Measurements from ENCODE around the gene USP14.
"Not testable (repeated sequence)": the region's sequence is repeated elsewhere in the genome, so short reads cannot be mapped to it uniquely, and the experiment has no call there.

USP14 gene

DNA sequence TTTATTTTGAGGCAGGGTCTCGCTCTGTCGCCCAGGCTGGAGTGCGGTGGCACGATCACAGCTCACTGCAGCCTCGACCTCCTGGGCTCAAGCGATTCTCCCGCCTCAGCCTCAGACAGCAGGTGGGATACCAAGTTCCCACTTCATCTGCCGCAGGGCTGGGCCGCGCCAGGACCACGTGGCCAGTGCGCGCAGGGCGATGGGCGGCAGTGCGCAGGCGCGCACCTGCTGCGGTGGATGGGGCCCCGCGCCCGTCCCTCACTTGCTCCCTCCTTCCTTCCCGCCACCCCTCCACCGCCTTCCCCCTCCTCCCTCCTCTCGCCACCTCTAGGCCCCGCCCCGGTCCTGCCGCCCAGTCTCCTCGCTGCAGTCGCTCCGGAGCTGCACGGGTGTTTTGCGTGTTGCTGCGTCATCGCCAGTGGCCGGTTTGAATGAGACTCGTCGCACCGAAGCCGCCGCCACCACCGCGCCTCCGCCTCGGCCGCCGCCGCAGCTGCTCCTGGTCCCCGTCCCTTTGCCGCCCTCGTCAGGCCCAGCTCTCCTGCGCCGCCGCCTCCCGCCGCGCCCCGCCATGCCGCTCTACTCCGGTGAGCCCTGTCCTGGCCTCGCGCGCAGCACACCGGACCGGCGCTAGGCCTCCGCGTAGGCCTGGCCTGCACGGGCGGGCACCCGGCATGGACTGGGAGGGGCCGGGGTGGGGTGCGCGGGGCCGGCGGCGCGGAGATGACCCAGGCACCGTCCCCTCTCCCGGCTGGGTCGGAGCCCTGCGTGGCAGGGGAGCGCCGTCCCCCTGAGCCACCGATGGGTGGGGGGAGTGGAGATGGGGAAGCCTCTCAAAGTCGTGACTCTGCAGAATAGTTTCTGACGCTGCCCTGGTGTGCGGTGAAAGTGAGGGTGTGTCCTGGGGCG lies at the start of gene USP14:
Gene USP14, plus strand, starts transcription at position 430 of the 909 bp plus-strand sequence. Its CDS starts 142 bp downstream, at position 572.
- peak; percentile 97 for DNase-seq (ENCODE audit: low spot score)

DNA sequence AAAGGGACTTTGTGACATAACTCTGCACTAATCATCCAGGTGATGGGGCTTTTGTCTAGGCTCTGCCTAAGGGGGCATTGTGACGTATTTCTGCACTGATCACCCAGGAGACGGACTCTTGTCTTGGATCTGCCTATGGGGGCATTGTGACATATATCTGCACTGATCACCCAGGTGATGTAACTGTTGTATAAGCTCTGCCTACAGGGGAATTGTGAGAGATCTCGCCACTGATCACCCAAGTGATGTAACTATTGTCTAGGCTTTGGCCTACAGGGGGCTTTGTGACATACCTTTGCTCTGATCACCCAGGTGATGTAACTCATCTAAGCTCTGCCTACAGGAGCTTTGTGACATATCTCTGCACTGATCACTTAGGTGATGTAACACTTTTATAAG lies 49.7 kb upstream of the USP14 start:
- DNase-seq (ENCODE audit: low spot score) = not testable (repeated sequence)

DNA sequence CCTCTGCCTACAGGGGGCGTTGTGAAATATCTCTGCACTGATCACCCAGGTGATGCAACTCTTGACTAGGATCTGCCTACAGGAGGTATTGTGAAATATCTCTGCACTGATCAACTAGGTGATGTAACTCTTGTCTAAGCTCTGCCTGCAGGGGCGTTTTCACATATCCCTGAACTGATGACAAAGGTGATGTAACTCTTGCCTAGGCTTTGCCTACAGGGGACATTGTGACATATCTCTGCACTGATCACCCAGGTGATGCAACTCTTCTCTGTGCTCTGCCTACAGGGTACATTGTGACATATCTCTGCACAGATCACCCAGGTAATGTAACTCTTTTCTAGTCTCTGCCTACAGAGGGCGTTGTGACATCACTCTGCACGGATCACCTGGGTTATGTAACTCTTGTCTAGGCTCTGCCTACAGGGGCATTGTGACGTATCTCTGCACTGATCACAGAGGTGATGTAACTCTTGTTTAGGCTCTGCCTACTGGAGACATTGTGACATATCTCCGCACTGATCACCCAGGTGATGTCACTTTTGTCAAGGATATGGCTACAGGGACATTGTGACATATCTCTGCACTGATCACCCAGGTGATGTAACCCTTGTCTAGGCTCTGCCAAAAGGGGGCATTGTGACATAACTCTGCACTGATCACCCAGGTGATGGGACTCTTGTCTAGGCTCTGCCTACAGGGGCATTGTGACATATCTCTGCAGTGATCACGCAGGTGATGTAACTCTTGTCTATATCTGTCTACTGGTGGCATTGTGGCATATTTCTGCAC lies 49.0 kb upstream of the USP14 start:
- peak; percentile 88 for DNase-seq (ENCODE audit: low spot score)

GRCh38 chr18:109922-110261 lies 48.5 kb upstream of the USP14 start:
- DNase-seq (ENCODE audit: low spot score) = peak; percentile 20

DNA sequence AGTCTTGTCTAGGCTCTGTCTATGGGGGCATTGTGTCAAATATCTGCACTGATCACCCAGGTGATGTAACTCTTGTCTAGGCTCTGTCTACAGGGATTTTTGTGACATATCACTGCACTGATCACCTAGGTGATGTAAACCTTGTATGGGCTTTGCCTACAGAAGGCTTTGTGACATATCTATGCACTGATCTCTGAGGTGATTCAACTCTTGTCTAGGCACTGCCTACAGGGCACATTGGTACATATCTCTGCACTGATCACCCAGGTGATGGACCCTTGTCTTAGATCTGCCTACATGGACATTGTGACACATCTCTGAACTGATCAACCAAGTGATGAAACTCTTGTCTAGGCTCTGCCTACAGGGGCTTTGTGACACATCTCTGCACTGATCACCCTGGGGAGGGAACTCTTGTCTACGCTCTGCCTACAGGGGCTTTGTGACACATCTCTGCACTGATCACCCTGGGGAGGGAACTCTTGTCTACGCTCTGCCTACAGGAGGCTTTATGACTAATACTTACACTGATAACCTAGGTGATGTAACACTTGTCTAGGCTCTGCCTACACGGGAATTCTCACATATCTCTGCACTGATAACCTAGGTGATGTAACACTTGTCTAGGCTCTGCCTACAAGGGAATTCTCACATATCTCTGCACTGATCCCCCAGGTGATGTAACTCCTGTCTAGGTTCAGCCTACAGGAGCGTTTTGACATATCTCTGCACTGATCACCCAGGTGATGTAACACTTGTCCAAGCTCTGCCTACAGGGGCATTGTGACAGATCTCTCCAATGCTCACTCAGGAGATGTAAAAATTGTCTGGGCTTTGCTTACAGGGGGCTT lies 47.8 kb upstream of the USP14 start:
- DNase-seq (ENCODE audit: low spot score) = peak; percentile 59

- peak; percentile 70 for DNase-seq (ENCODE audit: low spot score)
Measured at GRCh38 chr18:111306-112014, 46.9 kb upstream of the USP14 start.

- not testable (repeated sequence) for DNase-seq (ENCODE audit: low spot score)
Measured at GRCh38 chr18:112015-112733, 46.2 kb upstream of the USP14 start.

DNA sequence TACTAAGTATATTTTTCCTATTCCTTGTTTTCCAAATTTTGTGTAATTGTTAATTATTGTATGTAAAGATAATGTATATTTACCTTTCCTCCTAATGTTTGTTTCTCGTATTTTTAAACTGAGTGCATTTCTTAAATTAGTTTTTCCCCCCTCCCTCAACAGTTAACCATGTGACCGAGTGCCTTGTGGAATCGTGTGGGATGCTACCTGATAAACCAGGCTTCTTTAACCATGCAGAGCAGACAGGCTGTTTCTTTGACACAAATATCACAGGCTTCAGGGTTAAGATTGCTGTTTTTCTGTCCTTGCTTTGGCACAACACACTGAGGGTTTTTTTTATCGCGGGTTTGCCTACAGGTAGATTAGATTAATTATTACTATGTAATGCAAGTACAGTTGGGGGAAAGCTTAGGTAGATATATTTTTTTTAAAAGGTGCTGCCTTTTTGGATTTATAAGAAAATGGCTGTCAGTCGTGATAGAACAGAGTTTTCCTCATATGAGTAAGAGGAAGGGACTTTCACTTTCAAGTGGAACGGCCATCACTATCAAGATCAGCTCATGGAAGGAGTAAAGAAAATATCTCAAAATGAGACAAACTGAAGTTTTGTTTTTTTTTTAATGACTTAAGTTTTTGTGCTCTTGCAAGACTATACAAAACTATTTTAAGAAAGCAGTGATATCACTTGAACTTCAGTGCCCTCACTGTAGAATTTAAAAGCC lies 37.7 kb upstream of the USP14 start:
- DNase-seq (ENCODE audit: low spot score) = not testable (repeated sequence)

DNA sequence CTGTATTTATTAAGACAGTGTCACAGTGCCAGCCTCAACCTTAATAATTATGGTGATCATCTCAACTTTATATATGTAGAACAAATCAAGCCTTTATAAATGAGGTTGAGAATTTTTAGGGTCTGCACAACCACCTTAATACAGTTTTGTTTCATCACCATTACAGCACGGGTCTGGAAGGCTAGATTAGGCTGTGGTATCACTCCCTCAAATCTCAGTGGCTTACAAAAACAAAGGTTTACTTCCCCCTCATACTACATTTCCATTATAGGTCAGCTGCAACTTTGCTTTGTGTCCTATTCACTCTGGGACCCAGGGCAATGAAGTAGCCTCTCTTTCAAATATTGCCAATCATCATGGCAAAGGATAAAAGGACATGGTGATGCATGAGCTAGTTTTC lies 23.3 kb upstream of the USP14 start:
- no peak for DNase-seq (ENCODE audit: low spot score)

DNA sequence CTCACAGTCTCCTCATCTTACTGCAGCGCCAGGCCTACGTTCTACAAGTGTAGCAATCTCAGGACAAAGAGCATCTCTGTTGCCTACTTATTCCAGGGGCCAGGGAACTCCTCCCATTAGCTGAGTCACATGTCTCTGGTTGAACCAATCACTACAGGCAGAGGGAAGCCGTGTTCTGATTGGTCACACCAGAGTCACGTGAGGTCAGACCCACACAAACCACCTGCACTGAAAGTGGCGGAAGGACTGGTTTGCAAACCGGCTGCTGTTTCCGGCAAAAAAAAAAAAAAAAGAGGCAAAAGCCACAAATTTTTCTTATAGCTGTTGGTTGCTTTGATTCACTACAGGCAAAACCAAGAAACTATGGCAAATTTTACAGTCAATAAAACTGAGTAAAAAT lies 21.9 kb upstream of the USP14 start:
- DNase-seq (ENCODE audit: low spot score) = peak; percentile 13

GRCh38 chr18:137327-137726 lies 21.0 kb upstream of the USP14 start:
- DNase-seq (ENCODE audit: low spot score) = no peak

DNA sequence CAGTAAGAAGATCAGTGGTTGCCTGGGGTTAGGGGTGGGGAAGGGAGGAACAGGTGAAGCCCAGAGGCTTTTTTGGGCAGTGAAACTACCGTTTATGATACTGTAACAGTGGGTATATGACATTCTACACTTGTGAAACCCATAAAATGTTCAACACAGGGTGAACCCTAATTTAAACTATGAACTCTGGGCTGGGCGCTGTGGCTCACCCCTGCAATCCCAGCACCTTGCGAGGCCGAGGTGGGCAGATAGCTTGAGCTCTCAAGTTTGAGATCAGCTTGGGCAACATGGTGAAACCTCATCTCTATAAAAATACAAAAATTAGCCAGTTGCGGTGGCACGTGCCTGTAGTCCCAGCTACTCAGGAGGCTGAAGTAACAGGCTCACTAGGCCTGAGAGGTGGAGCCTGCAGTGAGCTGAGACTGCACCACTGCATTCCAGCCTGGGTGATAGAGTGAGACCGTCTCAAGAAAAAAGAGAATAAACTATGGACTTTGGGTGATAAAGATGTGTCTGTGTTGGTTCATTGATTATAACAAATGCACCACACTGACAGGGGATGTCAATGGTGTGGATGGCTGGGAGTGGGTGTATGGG lies 17.6 kb upstream of the USP14 start:
- DNase-seq (ENCODE audit: low spot score) = no peak

GRCh38 chr18:142624-143296 lies 15.6 kb upstream of the USP14 start:
- not testable (repeated sequence) for DNase-seq (ENCODE audit: low spot score)

DNA sequence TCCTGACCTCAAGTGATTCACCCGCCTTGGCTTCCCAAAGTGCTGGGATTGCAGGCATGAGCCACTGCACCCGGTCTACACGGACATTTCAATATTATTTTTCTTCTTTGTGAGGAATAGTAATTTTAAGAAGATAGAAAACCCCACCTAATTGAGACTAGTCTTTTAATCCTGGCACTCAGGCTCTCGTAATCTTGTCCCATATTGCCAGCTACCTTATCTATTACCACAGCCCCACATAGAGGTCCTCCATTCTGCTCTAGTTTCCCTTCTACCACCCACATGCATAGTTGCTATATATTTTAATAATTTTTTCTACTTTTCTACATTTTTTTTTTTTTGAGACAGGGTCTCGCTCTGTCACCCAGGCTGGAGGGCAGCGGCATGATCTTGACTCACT lies 9.5 kb upstream of the USP14 start:
- DNase-seq (ENCODE audit: low spot score) = no peak

DNA sequence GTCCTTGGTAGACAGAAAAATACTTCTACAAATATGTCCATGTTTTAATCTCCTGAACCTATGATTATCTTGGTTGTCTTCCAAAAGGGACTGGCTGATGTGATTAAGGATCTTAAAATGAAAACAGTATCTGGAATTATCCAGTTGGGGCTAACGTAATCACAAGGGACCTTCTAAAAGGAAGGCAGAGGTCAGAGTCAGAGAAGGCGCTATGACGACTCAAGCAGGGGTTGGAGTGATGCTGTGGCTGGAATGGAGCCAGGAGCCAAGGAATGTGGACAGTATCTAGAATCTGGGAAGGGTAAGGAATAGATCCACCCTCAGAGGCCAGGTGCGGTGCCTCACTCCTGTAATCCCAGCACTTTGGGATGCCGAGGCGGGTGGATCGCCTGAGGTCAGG lies 4.2 kb upstream of the USP14 start:
- DNase-seq (ENCODE audit: low spot score) = no peak

- no peak for DNase-seq (ENCODE audit: low spot score)
Measured at GRCh38 chr18:155688-156087, 2.7 kb upstream of the USP14 start.

DNA sequence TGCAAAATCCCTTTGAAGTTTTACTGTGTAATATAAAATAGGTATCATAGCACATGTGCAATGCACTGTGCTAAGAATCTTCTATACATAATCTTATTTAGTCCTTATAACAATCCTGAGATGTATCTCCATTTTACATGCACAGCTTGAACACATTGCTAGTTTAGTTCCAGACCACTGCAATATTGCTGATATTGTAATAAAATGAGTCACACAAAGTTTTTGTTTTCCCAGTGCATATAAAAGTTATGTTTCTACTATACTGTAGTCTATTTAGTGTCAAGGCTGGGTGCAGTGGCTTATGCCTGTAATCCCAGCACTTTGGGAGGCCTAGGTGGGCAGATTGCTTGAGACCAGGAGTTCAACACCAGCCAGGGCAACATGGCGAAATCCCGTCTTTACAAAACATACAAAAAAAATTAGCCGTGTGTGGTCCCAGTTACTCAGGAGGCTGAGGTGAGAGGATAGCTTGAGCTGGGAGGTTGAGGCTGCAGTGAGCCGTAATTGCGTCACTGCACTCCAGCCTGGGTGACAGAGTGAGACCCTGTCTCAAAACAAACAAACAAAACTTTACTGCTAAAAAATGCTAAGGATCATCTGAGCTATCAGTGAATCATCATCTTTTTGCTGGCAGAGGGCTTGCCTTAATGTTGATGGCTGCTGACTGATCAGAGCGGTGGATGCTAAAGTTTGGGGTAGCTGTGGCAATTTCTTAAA lies 1.7 kb upstream of the USP14 start:
- no peak for DNase-seq (ENCODE audit: low spot score)

DNA sequence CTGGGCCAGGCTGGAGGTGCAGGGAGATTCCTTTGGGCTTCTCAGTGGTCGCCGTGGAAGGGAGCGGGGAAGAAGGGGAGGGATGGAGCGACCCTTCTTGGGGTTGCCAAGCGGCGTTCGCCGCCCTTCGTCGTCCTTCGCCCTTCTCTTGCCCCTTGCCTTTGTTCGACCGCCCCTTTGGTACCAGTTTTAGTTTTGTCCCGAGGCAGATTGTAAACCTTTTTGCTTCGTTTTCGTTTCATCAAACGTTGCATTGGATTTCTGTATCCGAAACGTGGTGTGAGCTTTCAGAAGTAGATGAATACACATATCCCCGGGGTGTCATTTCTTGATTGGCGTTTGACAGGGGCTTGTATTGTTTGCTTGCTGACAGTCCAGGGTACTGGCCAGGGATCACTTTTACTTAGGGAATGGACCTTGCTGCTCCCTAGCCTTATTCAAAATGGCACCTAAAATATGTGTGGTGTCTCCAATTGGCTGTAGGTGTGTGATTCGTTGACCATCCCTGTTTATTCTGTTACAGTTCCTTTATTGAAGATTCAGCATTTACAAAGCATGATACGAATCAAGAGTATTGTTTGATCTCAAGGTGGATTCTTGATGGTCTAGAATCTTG lies 788 bp downstream of the USP14 start:
- DNase-seq (ENCODE audit: low spot score) = peak; percentile 41

Data from SW480 (cell line).